ENCODE results near the gene RPS10. TPM values are rescaled to one million over a fixed set of nuclear protein-coding genes. Genes with fewer than 3 reads are reported as not detected.

The RPS10 gene
- polyA plus RNA-seq, 4 donors, result 2,052 to 4,302 (median 2,586) TPM

DNA sequence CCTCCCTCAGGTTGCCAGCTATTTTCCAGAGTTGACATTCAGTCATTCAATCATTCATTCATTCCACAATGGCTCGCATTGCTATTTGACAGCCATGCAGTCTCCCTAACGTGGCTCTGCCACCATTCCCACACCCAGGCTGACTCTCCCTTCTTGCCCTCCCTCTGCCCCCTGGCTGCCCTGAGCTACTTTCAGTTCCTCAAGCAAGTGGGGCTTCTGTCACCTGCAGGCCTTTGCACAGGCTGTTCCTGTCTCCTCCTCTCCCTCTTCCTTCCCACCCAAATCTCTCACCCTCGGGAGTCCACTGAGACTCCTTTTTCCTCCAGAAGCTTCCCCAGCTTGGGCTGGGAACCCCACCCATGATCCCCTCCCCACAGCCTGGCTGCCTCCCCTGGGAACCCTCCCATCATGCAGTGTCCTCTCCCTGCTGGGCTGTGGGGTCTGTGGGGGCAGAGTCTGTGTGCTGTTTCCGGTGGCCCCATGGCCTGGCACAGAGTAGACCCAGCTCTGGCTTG lies 42.6 kb upstream of the RPS10 start:
- peaks cover 0 to 22% (median 6%) of the 10 kb centered on the region in 3 donors for H3K27me3 ChIP-seq (ENCODE audit: control insufficient read depth in 3 of 3, insufficient read depth in 3 of 3, low read length in 3 of 3)
- no peaks in the 10 kb centered on the region for H3K36me3 ChIP-seq (ENCODE audit: control insufficient read depth in 3 of 3, insufficient read depth in 2 of 3, low read depth in 1 of 3, low read length in 3 of 3)
- FAIRE-seq (no peak), DNase-seq (no peak)
- no peaks in the 10 kb centered on the region for H3K9me3 ChIP-seq (ENCODE audit: control insufficient read depth in 2 of 2, insufficient read depth in 1 of 2, low read depth in 1 of 2, low read length in 1 of 2)
- H3K27ac ChIP-seq (ENCODE audit: low read depth in 1 of 3, low read length in 2 of 3), result no peak overlapping the region
- no peak overlapping the region for H3K4me3 ChIP-seq (ENCODE audit: low read depth in 1 of 3, low read length in 3 of 3)
- 75 to 88% (median 80%) methylated on average over 4 of the region's 4 CpGs for WGBS, 3 donors
- H3K4me1 ChIP-seq (ENCODE audit: control insufficient read depth in 3 of 3, insufficient read depth in 2 of 3, low read depth in 1 of 3, low read length in 2 of 3), result no peaks in the 10 kb centered on the region

DNA sequence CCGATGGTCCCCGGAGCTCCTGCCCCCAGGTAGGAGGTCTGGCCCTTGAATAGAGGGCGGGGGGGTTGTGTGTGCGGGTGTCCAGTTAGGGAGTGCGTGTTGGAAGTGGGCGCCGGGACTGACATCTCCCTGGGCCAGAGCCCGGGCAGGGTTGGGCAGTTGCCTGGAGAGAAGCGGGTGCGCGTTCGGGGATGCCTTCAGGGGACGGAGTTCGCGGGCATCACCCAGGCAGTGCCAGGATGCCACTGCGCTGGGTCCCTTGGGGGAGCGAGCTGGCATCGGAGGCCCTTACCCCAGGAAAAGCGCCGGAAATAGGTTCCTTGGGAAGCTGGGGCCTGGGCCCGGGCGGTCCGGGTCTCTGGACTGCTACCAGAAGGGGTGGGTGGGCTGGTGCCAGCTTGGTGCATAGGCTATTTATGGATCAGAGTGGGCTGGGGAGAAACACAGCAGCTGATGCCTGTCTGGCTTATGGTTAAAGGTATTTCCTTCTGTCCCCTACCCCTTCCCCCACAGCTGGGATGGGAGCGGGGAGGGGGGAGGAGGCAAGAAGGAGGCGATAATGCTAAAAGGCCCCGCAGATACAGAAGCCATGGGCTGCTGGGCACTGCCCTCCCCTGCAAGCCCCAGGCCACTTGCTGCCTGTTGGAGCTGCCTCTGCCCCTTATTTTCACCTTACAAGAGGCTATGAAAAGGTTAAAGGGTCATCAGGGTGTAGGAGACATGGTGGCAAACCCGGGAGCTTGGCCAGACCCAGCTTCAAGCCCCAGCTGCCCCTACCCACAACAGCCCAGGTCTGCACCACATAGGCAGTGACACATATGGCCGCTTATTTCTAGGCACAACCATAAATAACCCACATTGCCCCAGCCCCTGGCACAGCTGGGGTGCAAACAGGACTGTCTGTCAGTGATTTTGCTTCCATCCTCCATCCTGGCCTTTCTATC lies 40.6 kb upstream of the RPS10 start:
- Histone ChIP-seq H3K27me3 (ENCODE audit: control insufficient read depth in 3 of 3, insufficient read depth in 3 of 3, low read length in 3 of 3) (peaks cover 0 to 22% (median 6%) of the 10 kb centered on the region in 3 donors), H3K4me1 (ENCODE audit: control insufficient read depth in 3 of 3, insufficient read depth in 2 of 3, low read depth in 1 of 3, low read length in 2 of 3) (peaks cover 0 to 3% (median 0%) of the 10 kb centered on the region in 3 donors), H3K36me3 (ENCODE audit: control insufficient read depth in 3 of 3, insufficient read depth in 2 of 3, low read depth in 1 of 3, low read length in 3 of 3) (no peaks in the 10 kb centered on the region), H3K9me3 (ENCODE audit: control insufficient read depth in 2 of 2, insufficient read depth in 1 of 2, low read depth in 1 of 2, low read length in 1 of 2) (no peaks in the 10 kb centered on the region), H3K4me3 (ENCODE audit: low read depth in 1 of 3, low read length in 3 of 3) (peak overlapping the region in 1 of 3 donors; percentile 17), H3K27ac (ENCODE audit: low read depth in 1 of 3, low read length in 2 of 3) (no peak overlapping the region)
- WGBS, 3 donors, result 43 to 60% (median 49%) methylated on average over 23 to 28 of the region's 28 CpGs
- no peak for DNase-seq
- no peak for FAIRE-seq

DNA sequence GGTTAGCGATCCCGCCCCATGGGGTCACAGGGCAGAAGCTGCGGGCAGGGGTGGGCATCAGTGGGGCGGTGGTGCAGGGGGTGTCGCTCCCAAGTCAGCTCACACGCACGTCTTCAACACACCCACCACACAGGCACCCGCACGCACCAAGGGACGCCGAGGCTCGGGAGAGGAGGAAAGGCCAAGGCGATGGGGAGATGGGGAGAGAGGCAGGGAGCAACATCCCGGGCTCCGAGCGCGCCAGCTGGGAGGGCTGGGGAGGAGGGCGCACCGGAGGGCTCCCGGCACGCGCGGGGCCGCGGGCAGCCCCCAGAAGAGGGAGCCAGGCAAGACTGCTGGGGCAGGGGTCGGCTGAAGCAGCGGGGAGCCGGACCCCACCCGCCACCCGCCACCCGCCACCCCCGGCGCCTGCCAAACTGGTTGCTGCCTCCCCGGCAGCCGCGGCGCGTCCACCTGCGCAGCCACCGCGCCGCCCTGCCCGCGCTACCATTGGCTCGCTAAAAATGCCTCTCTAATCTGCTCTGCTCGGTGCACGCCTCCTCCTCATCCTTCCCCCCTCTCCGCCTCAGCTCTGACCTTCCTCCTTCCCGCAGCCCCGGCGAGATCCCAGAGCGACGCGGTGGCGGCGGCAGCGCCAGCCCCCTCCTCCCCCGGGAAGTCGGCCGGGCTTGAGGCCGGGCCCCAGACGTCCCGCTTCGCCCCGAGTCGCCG lies 39.8 kb upstream of the RPS10 start, which contains the start of gene PACSIN1:
TSS of gene PACSIN1 (plus strand) at position 546 of the 711 bp plus-strand sequence. CDS start 60,230 bp downstream, outside the sequence.
- Histone ChIP-seq H3K36me3 (ENCODE audit: control insufficient read depth in 3 of 3, insufficient read depth in 2 of 3, low read depth in 1 of 3, low read length in 3 of 3) (no peaks in the 10 kb centered on the region), H3K4me1 (ENCODE audit: control insufficient read depth in 3 of 3, insufficient read depth in 2 of 3, low read depth in 1 of 3, low read length in 2 of 3) (peaks cover 0 to 3% (median 0%) of the 10 kb centered on the region in 3 donors), H3K4me3 (ENCODE audit: low read depth in 1 of 3, low read length in 3 of 3) (peak within 1 kb of the TSS in 1 of 3 donors; percentile 17), H3K27ac (ENCODE audit: low read depth in 1 of 3, low read length in 2 of 3) (no peak within 1 kb of the TSS), H3K9me3 (ENCODE audit: control insufficient read depth in 2 of 2, insufficient read depth in 1 of 2, low read depth in 1 of 2, low read length in 1 of 2) (no peaks in the 10 kb centered on the region), H3K27me3 (ENCODE audit: control insufficient read depth in 3 of 3, insufficient read depth in 3 of 3, low read length in 3 of 3) (peaks cover 0 to 22% (median 6%) of the 10 kb centered on the region in 3 donors)
- DNase-seq (peak in 1 of 2 donors; percentile 23), FAIRE-seq (no peak)
- WGBS, 3 donors, result 3 to 4% (median 3%) methylated on average over 25 to 67 of the region's 67 CpGs

DNA sequence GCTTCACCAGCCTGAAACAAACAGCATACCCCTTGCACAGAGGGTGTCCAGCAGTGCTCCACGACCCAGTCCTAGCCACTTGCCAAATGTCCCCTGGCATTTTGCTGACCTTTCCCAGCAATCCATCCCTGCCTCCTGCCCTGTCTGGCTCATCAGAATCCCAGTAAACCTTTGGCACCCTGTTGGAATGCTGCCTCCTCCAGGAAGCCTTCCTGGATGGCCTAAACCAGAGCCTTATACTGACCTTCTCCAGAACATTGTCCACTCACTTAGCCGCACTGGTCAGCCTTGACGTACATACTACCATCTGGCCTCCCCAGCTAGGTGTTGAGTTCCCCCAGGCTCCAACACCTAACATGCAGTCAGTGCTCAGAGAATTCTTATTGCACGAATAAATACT lies 38.0 kb upstream of the RPS10 start:
- FAIRE-seq (no peak), DNase-seq (no peak)
- WGBS, 3 donors, result 69 to 74% (median 72%) methylated on average over 4 of the region's 4 CpGs
- Histone ChIP-seq H3K27me3 (ENCODE audit: control insufficient read depth in 3 of 3, insufficient read depth in 3 of 3, low read length in 3 of 3) (peaks cover 0 to 22% (median 6%) of the 10 kb centered on the region in 3 donors), H3K36me3 (ENCODE audit: control insufficient read depth in 3 of 3, insufficient read depth in 2 of 3, low read depth in 1 of 3, low read length in 3 of 3) (no peaks in the 10 kb centered on the region), H3K9me3 (ENCODE audit: control insufficient read depth in 2 of 2, insufficient read depth in 1 of 2, low read depth in 1 of 2, low read length in 1 of 2) (no peaks in the 10 kb centered on the region), H3K27ac (ENCODE audit: low read depth in 1 of 3, low read length in 2 of 3) (no peak overlapping the region), H3K4me1 (ENCODE audit: control insufficient read depth in 3 of 3, insufficient read depth in 2 of 3, low read depth in 1 of 3, low read length in 2 of 3) (peaks cover 0 to 3% (median 0%) of the 10 kb centered on the region in 3 donors), H3K4me3 (ENCODE audit: low read depth in 1 of 3, low read length in 3 of 3) (no peak overlapping the region)

DNA sequence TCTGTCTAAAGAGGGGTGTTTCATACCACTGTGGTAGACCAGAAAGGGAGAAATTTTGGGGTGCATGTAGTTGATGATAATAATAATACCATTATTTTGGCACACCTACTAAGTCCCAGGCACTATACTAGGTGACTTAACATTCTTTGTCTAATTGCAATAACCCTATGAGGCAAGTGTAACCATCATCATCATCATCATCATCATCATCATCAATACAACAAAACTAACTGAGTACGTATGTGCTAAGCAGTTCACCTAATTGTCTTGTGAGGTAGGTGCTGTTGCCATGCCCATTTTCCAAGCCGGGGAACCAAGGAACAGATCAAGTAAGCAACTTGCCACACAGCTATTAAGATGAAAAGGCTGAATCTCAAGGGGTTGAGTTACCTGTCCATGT lies 37.4 kb upstream of the RPS10 start:
- Histone ChIP-seq H3K36me3 (ENCODE audit: control insufficient read depth in 3 of 3, insufficient read depth in 2 of 3, low read depth in 1 of 3, low read length in 3 of 3) (no peaks in the 10 kb centered on the region), H3K4me3 (ENCODE audit: low read depth in 1 of 3, low read length in 3 of 3) (no peak overlapping the region), H3K27ac (ENCODE audit: low read depth in 1 of 3, low read length in 2 of 3) (no peak overlapping the region), H3K9me3 (ENCODE audit: control insufficient read depth in 2 of 2, insufficient read depth in 1 of 2, low read depth in 1 of 2, low read length in 1 of 2) (no peaks in the 10 kb centered on the region), H3K27me3 (ENCODE audit: control insufficient read depth in 3 of 3, insufficient read depth in 3 of 3, low read length in 3 of 3) (peaks cover 0 to 22% (median 6%) of the 10 kb centered on the region in 3 donors), H3K4me1 (ENCODE audit: control insufficient read depth in 3 of 3, insufficient read depth in 2 of 3, low read depth in 1 of 3, low read length in 2 of 3) (peaks cover 0 to 3% (median 0%) of the 10 kb centered on the region in 3 donors)
- DNase-seq (no peak), FAIRE-seq (no peak)
- 70 to 86% (median 73%) methylated on average over 2 of the region's 2 CpGs for WGBS, 3 donors

DNA sequence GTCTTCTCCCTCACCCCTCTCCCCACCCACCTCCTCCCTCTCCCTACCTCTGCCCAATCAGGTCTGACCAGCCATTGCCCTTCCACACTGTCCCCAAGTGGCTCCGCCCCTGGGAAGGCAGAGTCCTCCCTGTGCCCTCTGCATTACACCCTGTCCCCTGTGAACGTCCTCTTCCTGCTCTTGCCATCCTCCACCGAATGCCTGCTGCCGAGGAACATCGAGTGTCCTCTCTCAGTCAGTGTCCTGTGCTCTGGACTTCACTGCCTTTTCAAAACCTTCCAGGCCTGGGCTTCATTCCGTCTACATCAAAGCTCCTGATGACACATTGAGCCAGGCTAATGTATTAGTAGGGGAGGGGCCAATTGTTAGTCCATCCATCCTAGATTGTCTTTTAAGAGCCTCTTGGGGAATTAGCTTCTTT lies 36.7 kb upstream of the RPS10 start:
- H3K27me3 ChIP-seq (ENCODE audit: control insufficient read depth in 3 of 3, insufficient read depth in 3 of 3, low read length in 3 of 3), result peaks cover 0 to 22% (median 6%) of the 10 kb centered on the region in 3 donors
- DNase-seq, result peak; percentile 36 to 84
- WGBS, 3 donors, result 1 to 31% (median 30%) methylated on average over 6 of the region's 6 CpGs
- no peaks in the 10 kb centered on the region for H3K36me3 ChIP-seq (ENCODE audit: control insufficient read depth in 3 of 3, insufficient read depth in 2 of 3, low read depth in 1 of 3, low read length in 3 of 3)
- H3K27ac ChIP-seq (ENCODE audit: low read depth in 1 of 3, low read length in 2 of 3), result no peak overlapping the region
- no peaks in the 10 kb centered on the region for H3K9me3 ChIP-seq (ENCODE audit: control insufficient read depth in 2 of 2, insufficient read depth in 1 of 2, low read depth in 1 of 2, low read length in 1 of 2)
- peaks cover 0 to 3% (median 0%) of the 10 kb centered on the region in 3 donors for H3K4me1 ChIP-seq (ENCODE audit: control insufficient read depth in 3 of 3, insufficient read depth in 2 of 3, low read depth in 1 of 3, low read length in 2 of 3)
- no peak overlapping the region for H3K4me3 ChIP-seq (ENCODE audit: low read depth in 1 of 3, low read length in 3 of 3)
- no peak for FAIRE-seq

DNA sequence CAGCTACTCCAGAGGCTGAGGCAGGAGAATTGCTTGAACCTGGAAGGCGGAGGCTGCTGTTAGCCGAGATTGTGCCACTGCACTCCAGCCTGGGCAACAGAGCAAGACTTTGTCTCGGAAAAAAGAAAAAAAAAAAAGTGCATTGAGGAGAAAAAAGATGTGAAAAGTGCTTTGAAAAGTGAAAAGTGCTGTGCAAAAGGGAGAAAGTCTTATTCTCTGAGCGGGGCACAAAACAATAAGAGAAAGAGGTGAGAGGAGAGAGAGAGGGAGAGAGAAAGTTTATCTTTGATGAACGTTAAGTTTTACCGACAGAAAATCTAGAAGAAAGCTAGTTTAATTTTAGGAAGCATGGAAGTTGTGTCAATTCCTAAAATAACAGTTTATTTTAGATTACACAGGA lies 36.1 kb upstream of the RPS10 start:
- WGBS, 3 donors, result 47 to 70% (median 67%) methylated on average over 6 of the region's 6 CpGs
- Histone ChIP-seq H3K27ac (ENCODE audit: low read depth in 1 of 3, low read length in 2 of 3) (no peak overlapping the region), H3K36me3 (ENCODE audit: control insufficient read depth in 3 of 3, insufficient read depth in 2 of 3, low read depth in 1 of 3, low read length in 3 of 3) (no peaks in the 10 kb centered on the region), H3K9me3 (ENCODE audit: control insufficient read depth in 2 of 2, insufficient read depth in 1 of 2, low read depth in 1 of 2, low read length in 1 of 2) (no peaks in the 10 kb centered on the region), H3K27me3 (ENCODE audit: control insufficient read depth in 3 of 3, insufficient read depth in 3 of 3, low read length in 3 of 3) (peaks cover 0 to 22% (median 6%) of the 10 kb centered on the region in 3 donors), H3K4me1 (ENCODE audit: control insufficient read depth in 3 of 3, insufficient read depth in 2 of 3, low read depth in 1 of 3, low read length in 2 of 3) (peaks cover 0 to 3% (median 0%) of the 10 kb centered on the region in 3 donors), H3K4me3 (ENCODE audit: low read depth in 1 of 3, low read length in 3 of 3) (no peak overlapping the region)
- no peak for FAIRE-seq
- no peak for DNase-seq
